EL (cell line): ENCODE measurements around the gene MTPN.

Source experiments
- DNase-seq: peaks from one replicate; pipeline ENCODE4 v3.0.0-alpha.2; 2016

The MTPN gene

DNA sequence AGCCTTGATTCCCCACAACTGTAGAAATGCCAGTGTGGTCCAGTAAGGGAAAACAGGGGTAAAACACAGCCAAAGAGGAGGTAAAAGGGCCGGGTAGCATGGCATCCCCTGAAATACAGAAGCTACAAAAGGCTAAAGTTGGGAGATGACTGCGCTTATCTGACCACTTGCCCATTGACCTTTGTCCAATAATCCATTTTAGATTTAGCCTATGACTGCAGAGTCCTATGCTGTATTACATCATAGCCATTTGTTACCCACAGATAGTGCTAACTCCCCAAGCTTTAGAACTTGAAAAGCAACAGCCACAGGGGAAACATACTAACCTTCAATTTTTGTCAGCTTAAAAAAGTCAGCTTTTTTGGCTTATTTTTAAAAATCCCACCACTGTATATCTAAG is 26.2 kb downstream of the MTPN start:
- DNase-seq, result no peak

DNA sequence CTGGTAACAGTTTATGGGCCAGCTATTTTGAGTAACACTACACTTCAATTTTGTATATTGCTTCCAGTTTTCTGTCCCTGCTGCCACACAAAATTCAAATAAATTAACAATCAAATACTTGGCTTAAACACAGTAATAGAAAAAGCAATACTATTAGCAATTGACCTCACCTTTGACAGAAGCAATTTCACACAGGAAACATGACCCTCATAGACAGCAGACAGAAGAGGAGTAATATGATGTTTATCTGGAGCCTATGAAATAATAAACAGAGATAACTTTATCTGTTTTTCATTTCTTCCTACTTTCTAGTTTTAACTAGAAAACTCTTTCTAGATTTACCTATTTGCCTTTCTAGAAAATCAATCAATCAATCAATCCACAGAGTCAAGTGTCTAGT is 26.7 kb downstream of the MTPN start:
- no peak for DNase-seq

DNA sequence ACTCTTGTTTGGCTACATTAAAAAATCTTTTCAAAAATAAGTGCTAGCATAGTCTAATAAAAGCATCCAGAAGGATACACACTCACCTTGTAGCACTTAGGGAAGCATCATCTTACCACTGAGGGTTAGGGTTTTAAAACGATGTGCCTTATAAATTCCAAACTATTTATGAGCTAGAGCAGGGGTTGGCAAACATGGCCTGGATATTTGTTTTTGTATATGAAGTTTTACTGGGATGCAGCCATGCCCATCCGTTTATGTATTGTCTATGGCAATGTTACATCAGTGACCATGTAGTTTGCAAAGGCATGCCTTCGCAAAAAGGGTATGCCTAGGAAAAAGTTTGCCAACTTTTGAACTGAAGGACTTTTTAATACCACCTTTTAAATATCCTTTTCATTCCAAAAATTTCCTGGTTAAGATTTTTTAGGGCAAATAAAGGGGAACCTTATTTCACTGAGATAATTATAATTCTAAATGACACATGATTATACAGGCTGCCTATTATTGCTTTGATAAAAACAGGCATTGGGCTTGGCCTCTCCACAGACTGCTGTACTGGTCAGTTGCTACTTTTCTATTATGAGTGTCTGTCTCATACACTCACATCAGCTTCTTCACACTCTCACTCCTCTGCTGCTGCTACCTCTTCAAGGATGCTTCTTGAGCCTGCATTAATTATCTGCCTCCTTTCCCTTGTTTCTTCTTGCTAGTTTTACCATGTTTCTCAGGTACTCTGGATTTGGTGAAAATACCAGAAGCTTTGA is 30.7 kb downstream of the MTPN start:
- DNase-seq, result no peak

DNA sequence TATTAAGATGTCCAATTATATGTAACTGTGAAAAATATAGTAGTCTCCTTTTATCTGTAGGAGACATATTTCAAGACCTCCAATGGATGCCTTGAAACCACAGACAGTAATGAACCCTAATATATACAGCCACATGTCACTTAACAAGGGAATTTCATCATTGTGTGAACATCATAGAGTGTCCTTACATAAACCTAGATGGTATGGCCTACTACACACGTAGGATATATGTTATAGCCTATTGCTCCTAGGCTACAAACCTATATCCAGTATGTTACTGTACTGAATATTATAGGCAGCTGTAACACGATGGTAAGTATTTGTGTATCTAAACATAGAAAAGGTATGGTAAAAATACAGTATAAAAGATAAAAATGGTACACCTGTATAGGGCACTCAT is 32.4 kb downstream of the MTPN start:
- no peak for DNase-seq

DNA sequence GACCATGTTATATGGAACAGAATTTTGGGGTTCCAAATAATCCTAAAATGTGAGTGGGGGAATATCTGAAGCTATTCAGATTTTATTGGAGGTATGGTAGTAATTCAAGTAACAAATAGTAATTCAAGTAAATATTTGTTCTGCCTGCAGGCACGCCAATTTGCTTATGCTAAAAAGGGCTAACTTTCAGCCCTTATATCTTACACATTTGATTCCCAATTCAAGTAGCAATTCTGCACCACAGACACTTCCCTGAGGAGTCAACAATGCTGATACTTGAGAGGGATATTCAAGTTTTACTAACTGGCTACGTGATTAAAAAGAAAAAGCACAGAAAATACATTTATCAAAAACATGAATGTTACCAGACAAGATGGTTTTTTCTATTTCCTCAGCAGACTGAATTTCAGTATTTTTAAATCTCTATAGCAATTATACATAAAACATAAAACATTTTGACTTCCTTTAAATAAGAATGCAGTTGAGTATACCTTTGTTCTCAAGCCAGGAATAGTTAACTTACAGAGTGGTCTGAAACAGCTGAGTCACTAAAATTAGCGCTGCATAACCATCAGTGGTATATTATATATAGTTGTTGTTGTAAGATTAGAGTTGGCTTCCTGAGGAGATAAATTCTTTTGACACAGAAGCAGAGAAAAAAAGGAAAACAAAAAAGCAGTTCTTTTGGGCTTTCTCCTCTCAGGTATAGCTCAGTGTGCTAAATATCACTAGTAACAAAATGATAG is 33.9 kb downstream of the MTPN start:
- DNase-seq, result no peak

DNA sequence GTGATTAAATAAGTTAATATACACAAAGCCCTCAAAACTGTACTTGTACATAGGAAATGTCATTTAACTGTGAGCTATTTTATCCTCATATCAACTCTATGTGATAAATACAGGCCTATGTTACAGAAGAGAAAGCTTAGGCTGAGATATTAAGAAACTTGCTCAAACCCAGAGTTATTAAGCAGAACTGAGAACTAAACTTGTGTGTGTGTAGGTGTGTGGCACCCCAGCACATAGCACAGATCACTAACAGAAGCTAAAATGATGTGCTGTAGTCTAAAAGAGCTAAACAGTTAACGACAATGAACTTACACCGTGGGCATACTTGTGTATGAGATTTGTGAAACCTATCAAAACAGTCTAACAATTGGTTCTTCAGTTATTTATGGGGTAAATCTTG is 34.5 kb downstream of the MTPN start:
- DNase-seq, result no peak

GRCh38 chr7:135940077-135941075 is 36.8 kb downstream of the MTPN start:
- DNase-seq, result no peak

DNA sequence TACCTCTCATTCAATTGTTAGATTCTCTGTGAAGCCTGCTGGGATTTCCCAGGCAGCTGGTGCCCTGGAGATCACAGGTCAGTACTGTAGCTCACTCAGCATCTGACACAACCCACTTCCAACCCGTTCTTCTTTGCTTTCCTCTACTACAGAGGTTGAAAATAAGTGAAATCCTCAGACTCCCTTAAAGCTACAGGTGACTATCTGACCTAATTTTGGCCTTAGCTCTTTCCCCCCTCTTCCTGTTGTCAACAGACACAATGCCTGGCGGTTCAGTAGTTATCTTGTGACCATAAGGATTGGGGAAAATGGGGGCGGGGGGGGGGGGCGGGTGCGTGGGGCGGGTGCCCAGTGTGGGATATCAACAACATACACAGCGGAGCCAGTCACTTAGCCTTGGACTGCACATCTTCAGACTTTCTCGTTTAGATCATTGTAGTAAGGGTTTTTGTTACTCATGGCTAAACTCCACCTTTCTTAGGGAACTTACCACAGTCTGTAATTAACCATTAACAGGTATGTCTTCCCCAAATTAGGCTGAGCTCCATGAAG is 37.8 kb downstream of the MTPN start:
- DNase-seq, result no peak

DNA sequence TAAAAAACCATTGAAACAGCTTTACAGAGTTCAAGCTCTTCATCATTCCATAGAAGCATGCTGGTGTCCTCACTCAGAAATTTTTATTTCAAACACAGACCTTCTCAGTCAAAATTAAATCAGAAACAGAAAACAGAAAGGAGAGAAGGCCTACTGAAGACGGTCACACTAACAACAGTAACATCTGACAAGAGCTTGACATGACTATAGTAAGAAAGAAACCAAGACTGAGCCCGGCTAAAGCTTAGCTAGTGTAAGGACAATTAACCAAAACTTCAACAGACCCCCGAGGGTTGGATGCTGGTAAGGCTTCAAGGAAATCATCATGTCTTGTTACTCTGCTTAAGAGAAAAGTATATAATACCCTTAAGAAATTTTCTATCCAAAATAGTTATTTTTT is 38.6 kb downstream of the MTPN start:
- no peak for DNase-seq

- DNase-seq, result no peak
Measured at GRCh38 chr7:135938086-135938485, 39.1 kb downstream of the MTPN start.

DNA sequence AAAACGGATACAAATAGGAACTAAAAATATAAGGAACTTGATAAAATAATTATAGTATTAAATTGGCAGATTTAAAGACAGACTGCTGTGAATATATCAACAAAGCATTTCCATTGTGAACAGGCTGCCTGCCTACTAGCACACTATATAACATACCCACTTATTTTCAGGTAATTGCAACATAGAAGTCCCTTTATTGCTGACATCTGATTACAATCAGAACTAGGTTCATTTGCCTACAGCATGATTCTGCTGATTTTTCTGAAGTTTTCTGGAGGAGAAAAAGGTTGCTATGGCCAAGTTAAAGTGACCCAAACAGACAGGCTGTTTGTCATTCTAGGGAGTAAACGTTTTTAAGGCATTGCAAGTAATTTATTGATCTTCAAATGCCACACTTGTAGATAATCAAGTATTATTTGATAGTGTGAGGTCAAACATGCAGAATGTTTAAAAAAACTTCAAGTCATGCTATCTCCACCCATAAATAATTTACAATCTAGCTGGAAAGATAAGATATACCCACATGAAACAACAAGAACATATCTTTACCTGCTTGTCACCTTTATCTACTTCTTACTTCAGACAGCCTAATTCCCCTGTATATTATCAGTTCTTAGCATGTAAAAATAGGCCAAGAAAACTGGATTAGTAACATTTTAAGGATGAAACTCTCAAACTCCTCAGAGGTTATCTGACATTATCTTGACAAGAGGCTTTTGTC is 40.5 kb downstream of the MTPN start:
- no peak for DNase-seq

DNA sequence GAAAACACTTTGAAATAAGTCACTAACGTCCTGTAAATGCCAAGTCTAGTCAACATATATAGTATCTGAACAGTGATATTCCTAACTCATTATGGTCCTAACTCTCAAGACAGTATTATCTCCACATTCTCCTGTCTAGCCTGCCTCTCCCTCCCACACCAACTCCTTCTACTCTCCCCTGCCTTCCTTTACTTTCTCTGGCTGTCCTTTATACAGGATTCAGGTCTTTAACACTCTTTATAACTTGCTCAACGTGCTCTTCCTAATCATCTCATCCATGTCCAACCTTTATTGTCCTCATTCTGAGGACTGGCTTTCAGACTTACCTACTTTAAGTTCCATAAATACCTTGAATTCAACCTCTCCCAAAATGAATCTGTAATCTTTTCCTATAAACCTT is 42.5 kb downstream of the MTPN start:
- no peak for DNase-seq

- DNase-seq, result no peak
Measured at GRCh38 chr7:135933509-135934188, 43.5 kb downstream of the MTPN start.

DNA sequence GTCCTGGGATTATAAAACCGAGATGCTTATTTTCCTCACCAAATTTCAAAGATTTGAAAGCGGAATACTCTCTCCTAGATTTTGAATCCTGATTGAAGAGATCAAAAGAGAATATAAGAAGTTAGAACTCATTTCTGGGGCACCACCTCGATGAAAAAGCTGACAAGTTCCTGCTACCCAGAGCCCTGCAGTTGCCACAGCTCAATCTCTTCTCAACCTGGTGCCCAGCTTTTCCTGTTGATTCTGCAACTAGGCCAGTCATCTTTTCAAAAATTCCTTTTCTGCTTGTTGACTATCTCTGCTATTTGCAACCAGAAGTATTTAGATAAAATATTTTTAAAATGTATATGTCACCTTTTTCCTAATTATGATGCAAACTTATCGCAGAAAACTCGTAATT is 45.0 kb downstream of the MTPN start:
- DNase-seq, result no peak

GRCh38 chr7:135930565-135931461 is 46.3 kb downstream of the MTPN start:
- DNase-seq, result peak; percentile 76

DNA sequence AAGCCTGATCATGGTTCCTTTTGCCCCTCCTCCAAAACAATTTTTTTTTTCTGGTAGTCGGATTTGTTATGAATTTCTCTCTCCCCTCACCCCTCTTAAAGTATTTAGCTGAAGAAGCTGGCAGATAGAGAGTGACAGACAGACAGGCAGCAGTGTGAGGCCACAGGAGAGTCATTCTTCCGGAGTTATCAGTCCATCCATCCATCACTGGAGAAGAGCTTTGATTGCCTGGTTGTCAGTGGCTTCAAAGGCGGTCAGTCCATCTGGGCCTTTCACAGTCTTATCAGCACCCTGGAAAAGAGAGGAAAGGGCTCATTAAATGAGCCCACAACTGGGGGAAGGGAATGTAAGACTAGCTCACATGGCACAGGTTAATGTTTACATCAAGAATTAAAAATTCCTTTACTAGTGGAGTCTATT is 47.4 kb downstream of the MTPN start:
- no peak for DNase-seq

- DNase-seq, result no peak
Measured at GRCh38 chr7:135929249-135929648, 47.9 kb downstream of the MTPN start.

- no peak for DNase-seq
Measured at GRCh38 chr7:135928136-135928535, 49.0 kb downstream of the MTPN start.

DNA sequence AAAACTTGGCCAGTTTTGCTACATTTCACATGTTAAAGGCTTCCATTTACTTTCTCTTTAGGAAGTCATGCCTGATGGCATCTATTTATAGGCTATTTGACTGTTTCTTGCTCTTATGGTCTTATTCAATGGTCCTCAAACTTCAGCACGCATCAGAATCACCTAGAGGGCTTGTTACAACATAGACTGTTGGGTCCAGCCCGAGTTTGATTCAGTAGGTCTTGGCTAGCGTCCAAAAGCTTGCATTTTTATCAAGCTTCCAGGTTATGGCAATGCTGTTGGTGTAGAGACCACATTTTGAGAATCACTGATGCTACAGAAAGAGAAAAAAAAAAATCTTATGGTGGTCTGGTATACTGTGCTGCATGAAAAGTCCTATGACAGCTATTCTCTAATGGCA is 51.9 kb downstream of the MTPN start:
- peak; percentile 4 for DNase-seq

DNA sequence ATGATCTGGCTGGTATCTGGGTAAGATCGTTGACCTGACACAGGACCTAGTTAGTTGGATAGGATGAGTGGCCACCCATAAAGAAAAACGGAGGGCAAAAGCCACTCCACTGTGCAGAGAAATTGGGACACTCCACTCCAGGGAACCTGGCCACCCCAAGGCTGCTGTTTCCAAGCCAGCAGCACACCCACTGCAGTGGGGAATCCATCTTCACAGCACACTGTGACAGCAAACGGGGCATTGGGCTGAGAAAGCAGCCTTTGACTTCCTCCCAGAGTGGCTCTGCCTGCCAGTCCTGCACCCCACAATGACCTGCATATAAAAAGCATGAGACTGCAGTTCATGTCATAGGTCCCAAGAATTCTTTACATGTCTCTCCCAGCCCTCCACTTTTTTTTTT is 52.9 kb downstream of the MTPN start:
- DNase-seq, result peak; percentile 9

GRCh38 chr7:135922263-135922662 is 54.9 kb downstream of the MTPN start:
- no peak for DNase-seq
